DOHH2 (cell line): Measurements from ENCODE around the gene UTP11.
A peak's percentile ranks its signal among the peaks of the same experiment; 100 is the strongest.

ENCODE experiments used
- H3F3A ChIP-seq: fragments of 200-600 bp; sonication (generic), shearing (Covaris generic); 2 replicates; pipeline ENCODE4 v1.6.0; 2016; ENCODE audit warnings: antibody characterized with exemption, mild to moderate bottlenecking; ENCODE audit not compliant: control insufficient read depth, insufficient read depth
- H3K27ac ChIP-seq: fragments of 200-600 bp; sonication (generic); 2 replicates; pipeline ENCODE4 v1.5.1; 2014; ENCODE audit warnings: low read depth, mild to moderate bottlenecking, low read length, moderate library complexity
- H3K27me3 ChIP-seq: fragments of 200-600 bp; sonication (generic); 2 replicates; pipeline ENCODE4 v1.6.1; 2014; ENCODE audit warnings: mild to moderate bottlenecking, low read length, mixed read lengths; ENCODE audit not compliant: control insufficient read depth
- H3K36me3 ChIP-seq: fragments of 200-600 bp; sonication (generic); 2 replicates; pipeline ENCODE4 v1.6.1; 2014; ENCODE audit warnings: mild to moderate bottlenecking, low read length, moderate library complexity, mixed read lengths; ENCODE audit not compliant: control insufficient read depth
- H3K4me1 ChIP-seq: fragments of 200-600 bp; sonication (generic); 2 replicates; pipeline ENCODE4 v1.6.1; 2014; ENCODE audit warnings: mild to moderate bottlenecking, low read length, mixed read lengths; ENCODE audit not compliant: control insufficient read depth
- H3K4me2 ChIP-seq: fragments of 200-600 bp; sonication (generic); 2 replicates; pipeline ENCODE4 v1.6.0; 2014; ENCODE audit warnings: mild to moderate bottlenecking, low read length, moderate library complexity
- H3K4me3 ChIP-seq: fragments of 200-600 bp; sonication (generic); 2 replicates; pipeline ENCODE4 v1.5.1; 2014; ENCODE audit warnings: mild to moderate bottlenecking, low read length, mixed read lengths
- H3K79me2 ChIP-seq: fragments of 200-600 bp; sonication (generic); 2 replicates; pipeline ENCODE4 v1.6.1; 2014; ENCODE audit warnings: mild to moderate bottlenecking, low read length, mixed read lengths; ENCODE audit not compliant: control insufficient read depth
- H3K9me2 ChIP-seq: fragments of 200-600 bp; sonication (generic); replicated peaks from 2 replicates; pipeline ENCODE4 v1.6.1; 2014; ENCODE audit warnings: mild to moderate bottlenecking, low read length, mixed read lengths; ENCODE audit not compliant: control insufficient read depth
- H3K9me3 ChIP-seq: fragments of 200-600 bp; sonication (generic); 2 replicates; pipeline ENCODE4 v1.6.1; 2014; ENCODE audit warnings: antibody characterized with exemption, low read length, mixed read lengths; ENCODE audit not compliant: control insufficient read depth, insufficient read depth
- H4K20me1 ChIP-seq: fragments of 200-600 bp; sonication (generic); 2 replicates; pipeline ENCODE4 v1.6.0; 2014; ENCODE audit warnings: low read depth, mild to moderate bottlenecking, antibody characterized with exemption, low read length, moderate library complexity; ENCODE audit not compliant: control insufficient read depth, insufficient read depth
- CTCF ChIP-seq: fragments of 200-600 bp; sonication (generic); IDR thresholded peaks from one replicate; pipeline ENCODE4 v1.5.1; 2014; ENCODE audit warnings: antibody characterized with exemption, mild to moderate bottlenecking, low read depth, low read length; ENCODE audit not compliant: poor library complexity, severe bottlenecking
- EZH2phosphoT487 ChIP-seq: fragments of 200-600 bp; sonication (generic); IDR thresholded peaks from 2 replicates; pipeline ENCODE4 v1.6.1; 2017; ENCODE audit warnings: borderline replicate concordance, mild to moderate bottlenecking, antibody characterized with exemption, low read length, moderate library complexity, mixed read lengths

Gene UTP11

GRCh38 chr1:38015978-38016725 is 3.6 kb downstream of the UTP11 start:
- Histone ChIP-seq H3K4me3 (no peak overlapping the region), H3K9me2 (no peaks in the 10 kb centered on the region), H3K4me2 (no peak overlapping the region), H4K20me1 (no peaks in the 10 kb centered on the region), H3K27me3 (no peaks in the 10 kb centered on the region), H3K9me3 (no peaks in the 10 kb centered on the region), H3F3A (peaks cover 2% of the 10 kb centered on the region; the same call in 1 of the 2 replicates), H3K36me3 (peaks cover 65% of the 10 kb centered on the region), H3K27ac (no peak overlapping the region), H3K79me2 (peaks cover 52% of the 10 kb centered on the region), H3K4me1 (peaks cover 22% of the 10 kb centered on the region)
- TF ChIP-seq EZH2phosphoT487: no peak
- no peak for TF ChIP-seq CTCF

GRCh38 chr1:38018864-38019343 is 6.4 kb downstream of the UTP11 start:
- H3F3A ChIP-seq: no peaks in the 10 kb centered on the region
- H3K36me3 ChIP-seq: peaks cover 87% of the 10 kb centered on the region
- no peaks in the 10 kb centered on the region for H3K9me3 ChIP-seq
- H3K4me2 ChIP-seq: no peak overlapping the region
- H3K4me1 ChIP-seq: peaks cover 5% of the 10 kb centered on the region
- H3K27me3 ChIP-seq: no peaks in the 10 kb centered on the region
- H4K20me1 ChIP-seq: no peaks in the 10 kb centered on the region
- TF ChIP-seq EZH2phosphoT487 (no peak), CTCF (peak; percentile 67)
- peaks cover 39% of the 10 kb centered on the region for H3K79me2 ChIP-seq
- H3K4me3 ChIP-seq: no peak overlapping the region
- H3K9me2 ChIP-seq: no peaks in the 10 kb centered on the region
- H3K27ac ChIP-seq: no peak overlapping the region

- H3K4me3 ChIP-seq: no peak overlapping the region
- no peaks in the 10 kb centered on the region for H3K9me2 ChIP-seq
- H3K27ac ChIP-seq: no peak overlapping the region
- H3F3A ChIP-seq: no peaks in the 10 kb centered on the region
- H3K9me3 ChIP-seq: no peaks in the 10 kb centered on the region
- no peaks in the 10 kb centered on the region for H4K20me1 ChIP-seq
- H3K4me1 ChIP-seq: no peaks in the 10 kb centered on the region
- TF ChIP-seq CTCF (no peak), EZH2phosphoT487 (no peak)
- no peaks in the 10 kb centered on the region for H3K27me3 ChIP-seq
- H3K79me2 ChIP-seq: peaks cover 24% of the 10 kb centered on the region
- H3K4me2 ChIP-seq: no peak overlapping the region
- peaks cover 88% of the 10 kb centered on the region for H3K36me3 ChIP-seq
Observed at GRCh38 chr1:38020396-38020795, 7.9 kb downstream of the UTP11 start.
